HG02973 (cell line): ENCODE measurements around the gene VPS16.
"Not testable (repeated sequence)": the region's sequence is repeated elsewhere in the genome, so short reads cannot be mapped to it uniquely, and the experiment has no call there.

Source experiments
- ATAC-seq: cut with Tn5 transposase; IDR thresholded peaks from one replicate; pipeline ENCODE4 v1.9.1; 2021; ENCODE audit warnings: moderate library complexity; ENCODE audit not compliant: unreplicated experiment

Gene VPS16

DNA sequence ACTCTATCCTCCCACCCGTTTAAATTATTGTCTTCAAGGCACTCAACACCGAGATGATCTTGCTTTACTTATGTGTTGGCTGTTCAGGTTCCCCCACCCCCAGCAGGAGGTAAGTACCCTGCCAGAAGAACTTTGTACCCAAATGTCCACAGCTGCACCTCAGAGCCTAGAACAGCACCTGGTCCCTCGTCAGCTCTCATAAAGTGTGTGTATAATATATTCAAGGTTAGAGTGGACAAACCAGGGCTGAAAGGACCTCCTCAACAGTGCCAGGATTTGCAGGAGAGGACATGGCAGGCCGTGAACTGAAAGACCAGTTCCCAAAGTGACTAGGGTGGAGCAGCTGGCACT is 34.2 kb upstream of the VPS16 start:
- no peak for ATAC-seq

DNA sequence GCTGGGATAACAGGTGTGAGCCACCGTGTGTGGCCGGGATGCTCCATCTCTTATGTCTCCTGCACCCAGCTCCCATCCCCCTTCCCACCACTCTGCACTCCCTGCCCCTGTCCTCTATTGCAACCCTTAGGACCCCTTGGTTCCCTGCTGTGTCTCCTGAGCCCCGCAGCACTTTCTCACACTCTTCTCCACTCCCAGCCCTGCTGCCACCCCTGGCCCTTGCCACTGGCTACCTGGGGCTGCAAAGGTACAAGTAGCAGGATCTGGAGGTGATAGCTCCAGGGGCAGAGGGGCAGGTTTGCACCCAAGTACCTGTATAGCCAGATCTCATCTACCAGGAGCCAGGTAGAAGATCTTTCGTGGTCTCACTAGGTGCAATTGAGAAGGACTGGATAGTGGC is 33.5 kb upstream of the VPS16 start:
- ATAC-seq, result no peak

DNA sequence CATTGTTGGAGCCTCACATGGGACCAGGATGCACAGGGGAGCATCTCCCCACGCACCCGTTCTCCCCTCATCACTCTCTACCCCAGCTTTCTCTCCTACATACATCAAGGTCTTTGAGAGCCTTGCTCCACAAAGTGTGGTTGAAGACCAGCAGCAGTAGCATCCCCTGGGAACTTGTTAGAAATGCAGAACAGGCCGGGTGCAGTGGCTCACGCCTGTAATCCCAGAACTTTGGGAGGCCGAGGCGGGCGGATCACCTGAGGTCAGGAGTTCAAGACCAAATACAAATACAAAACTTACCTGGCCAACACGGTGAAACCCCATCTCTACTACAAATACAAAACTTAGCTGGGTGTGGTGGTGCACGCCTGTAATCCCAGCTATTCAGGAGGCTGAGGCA is 32.6 kb upstream of the VPS16 start:
- not testable (repeated sequence) for ATAC-seq

DNA sequence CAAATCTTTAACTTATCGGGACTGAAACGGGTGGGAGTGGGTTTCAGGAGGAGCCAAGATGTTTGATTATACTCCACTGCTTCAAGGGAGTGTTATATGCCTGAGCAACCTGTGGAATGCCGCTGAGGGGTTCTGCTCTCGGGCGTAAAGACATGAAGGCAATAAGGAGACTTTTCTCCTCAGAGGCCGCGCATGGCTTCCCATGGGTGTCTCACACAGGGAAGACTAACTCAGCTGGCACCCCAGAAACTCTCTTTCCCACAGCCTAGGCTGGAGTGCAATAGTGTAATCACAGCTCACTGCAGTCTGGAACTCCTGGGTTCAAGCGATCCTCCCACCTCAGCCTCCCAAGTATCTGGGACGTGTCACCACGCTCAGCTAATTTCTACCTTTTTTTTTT is 30.9 kb upstream of the VPS16 start:
- no peak for ATAC-seq

DNA sequence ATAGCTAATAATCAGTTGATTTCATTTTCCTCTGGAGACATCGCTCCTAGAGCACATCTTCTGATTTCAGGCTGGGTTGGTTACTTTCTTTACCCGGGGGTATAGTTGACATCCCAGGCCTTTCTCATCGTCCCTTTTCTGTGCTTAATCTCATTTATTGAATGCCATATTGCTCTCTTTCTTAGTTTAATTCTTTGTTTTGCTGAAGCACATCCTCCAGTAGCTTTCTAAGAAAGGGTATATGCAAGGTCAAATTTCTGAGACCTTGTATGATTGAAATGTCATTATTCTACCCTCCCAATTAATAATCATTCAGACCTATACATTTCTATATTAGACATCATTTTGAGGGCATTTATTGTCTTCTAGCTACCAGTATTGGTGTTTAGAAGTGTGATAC is 28.4 kb upstream of the VPS16 start:
- ATAC-seq, result no peak

DNA sequence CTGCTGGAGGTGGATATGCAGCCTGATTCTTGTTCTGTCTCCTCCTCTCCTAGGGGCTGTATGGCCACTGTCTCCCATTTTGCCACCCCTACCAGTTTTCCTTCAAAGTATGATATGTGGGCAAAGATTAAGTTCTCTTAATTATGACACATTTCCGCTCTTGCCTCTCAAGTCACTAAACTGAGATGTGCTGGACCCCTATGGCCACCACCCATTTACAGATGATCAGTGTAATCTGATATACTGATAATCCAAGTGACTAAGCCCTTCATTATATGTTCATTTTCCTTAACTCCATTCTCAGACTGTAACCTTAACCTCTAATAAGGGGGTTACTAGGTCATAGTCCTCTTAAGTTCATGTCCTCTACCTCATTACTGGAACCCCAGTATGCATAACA is 26.5 kb upstream of the VPS16 start:
- ATAC-seq, result no peak

DNA sequence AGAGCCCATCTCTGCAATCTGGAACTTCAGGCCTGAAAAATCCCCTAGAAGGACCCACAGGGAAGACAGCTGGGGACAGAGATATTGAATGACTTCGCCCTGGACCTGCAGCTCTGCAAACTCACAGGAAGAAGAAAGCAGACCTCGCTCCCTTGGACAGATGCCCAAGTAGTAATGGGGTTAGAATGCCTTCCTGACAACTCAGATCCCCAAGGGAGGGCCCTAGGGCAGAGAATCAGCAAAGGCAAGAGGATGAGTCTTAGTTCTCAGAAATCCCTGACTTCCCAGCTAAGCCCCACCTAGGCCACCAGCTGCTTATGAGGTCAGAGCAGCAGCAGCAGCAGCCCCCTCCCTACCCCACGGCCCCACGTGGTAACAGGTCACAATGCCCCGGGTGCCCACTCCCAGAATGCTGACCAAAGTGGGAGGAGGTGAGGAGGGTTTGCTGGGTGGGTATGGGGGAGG is 25.9 kb upstream of the VPS16 start, which contains the start of gene C20orf141:
C20orf141 (plus strand) TSS at position 401 of the 465 bp plus-strand sequence. CDS start 198 bp downstream, outside the sequence.
- ATAC-seq, result no peak

DNA sequence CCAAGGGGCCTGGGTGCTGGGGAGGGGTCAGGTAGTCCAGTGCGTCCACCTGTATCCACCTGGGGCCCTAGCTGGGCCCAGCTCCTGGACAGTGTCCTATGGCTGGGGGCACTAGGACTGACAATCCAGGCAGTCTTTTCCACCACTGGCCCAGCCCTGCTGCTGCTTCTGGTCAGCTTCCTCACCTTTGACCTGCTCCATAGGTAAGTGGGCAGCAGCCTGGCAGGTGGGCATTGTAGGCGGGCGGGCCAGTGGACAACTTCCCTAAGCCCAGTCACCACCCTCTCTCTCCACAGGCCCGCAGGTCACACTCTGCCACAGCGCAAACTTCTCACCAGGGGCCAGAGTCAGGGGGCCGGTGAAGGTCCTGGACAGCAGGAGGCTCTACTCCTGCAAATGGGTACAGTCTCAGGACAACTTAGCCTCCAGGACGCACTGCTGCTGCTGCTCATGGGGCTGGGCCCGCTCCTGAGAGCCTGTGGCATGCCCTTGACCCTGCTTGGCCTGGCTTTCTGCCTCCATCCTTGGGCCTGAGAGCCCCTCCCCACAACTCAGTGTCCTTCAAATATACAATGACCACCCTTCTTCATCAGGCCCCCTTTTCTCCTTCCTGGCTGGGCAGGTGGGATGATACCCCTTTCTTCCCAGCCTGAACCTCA is 25.2 kb upstream of the VPS16 start:
- no peak for ATAC-seq

DNA sequence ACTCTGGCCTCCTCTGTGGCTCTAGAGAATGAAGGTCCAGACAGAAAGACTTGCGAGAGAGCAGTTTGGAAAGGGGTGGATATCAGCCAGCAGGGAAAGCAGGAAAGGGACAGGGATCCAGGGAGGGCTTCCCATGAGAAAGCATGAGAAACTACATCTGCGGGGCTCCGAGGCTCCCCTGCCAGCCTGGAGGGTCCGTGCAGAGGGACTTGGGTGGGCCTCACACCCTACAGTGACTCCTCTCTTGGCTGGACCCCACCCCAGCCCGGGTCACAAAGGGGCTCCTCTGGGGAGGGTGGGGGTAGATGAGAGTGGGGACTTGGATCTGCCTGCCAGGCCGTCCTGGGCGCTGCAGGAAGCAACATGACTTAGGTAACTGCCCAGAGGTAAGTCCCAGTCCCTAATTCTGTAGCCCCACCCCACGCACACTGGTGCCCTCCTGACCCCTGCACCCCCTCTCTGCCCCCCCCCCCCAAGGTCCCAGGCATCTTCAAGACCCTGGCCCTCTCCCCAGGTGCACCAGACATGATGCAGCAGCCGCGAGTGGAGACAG is 24.4 kb upstream of the VPS16 start, which contains the start of gene TMEM239:
TMEM239 (plus strand) TSS at position 335 of the 553 bp plus-strand sequence; CDS start at position 526, 191 bp downstream.
- no peak for ATAC-seq

DNA sequence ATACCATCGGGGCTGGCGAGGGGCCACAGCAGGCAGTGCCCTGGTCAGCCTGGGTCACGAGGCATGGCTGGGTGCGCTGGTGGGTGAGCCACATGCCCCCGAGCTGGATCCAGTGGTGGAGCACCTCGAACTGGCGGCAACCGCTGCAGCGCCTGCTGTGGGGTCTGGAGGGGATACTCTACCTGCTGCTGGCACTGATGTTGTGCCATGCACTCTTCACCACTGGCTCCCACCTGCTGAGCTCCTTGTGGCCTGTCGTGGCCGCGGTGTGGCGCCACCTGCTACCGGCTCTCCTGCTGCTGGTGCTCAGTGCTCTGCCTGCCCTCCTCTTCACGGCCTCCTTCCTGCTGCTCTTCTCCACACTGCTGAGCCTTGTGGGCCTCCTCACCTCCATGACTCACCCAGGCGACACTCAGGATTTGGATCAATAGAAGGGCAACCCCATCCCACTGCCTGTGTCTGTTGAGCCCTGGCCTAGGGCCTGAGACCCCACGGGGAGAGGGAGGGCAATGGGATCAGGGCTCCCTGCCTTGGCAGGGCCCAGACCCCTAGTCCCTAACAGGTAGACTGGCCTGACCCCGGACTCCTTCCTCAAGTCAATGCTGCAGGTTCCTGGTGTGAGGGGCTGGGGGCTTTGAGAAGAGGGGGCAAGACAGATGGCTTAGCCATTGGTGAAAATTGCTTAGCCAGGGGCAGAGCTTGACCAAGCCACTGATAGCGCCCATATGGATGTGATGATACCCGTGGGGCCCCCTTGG is 23.8 kb upstream of the VPS16 start:
- no peak for ATAC-seq

DNA sequence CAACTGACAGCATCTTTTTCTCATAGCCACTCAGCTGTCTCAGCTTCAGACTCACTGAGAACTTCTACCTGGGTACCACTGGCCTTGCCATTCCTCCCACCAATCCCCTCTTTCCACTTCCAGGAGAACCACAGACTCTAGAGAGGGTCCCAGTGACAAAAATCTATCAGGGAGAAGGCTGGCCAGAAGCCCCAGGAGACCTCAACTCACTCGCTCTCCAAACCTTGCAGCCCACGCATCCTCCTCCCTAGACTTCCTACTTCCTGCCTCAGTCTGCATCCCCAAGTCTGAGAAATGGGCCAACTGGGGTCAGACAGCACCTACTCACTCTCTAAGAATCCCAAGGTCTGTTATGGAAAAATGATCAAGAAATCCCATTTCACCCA is 23.2 kb upstream of the VPS16 start:
- ATAC-seq, result no peak

DNA sequence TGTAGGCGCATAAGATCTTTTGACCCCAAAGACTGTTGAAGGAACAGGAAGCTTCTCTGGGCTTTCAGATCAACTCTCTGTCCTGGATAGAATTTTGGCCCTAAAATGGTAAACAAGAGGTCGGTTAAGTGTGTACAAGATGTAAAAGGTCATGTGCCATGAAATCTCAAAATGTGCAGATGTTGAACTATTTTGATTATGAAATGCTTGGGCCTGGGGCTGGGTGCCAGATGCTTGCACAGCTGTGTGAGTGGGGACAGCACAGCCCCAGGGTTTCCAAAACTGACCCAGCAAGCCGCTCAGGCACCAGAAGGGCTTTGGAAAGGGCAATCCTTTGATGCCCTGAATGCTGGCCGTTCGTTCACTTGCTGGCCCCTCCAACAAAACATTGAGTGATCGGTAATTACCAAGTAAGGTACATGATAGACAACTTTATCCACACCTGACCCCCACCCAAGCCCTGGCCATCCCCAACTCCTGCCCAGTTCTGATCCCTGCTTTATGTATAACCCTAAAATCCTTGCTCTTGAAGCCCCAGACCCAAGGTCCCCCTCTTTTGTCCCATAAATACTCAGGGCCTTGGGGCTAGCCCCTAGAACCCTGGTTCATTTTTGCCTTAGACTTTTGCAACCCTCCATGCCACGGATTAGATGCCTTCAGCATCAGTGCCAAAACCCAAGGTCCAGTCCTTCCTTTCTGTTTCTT is 22.5 kb upstream of the VPS16 start:
- no peak for ATAC-seq

DNA sequence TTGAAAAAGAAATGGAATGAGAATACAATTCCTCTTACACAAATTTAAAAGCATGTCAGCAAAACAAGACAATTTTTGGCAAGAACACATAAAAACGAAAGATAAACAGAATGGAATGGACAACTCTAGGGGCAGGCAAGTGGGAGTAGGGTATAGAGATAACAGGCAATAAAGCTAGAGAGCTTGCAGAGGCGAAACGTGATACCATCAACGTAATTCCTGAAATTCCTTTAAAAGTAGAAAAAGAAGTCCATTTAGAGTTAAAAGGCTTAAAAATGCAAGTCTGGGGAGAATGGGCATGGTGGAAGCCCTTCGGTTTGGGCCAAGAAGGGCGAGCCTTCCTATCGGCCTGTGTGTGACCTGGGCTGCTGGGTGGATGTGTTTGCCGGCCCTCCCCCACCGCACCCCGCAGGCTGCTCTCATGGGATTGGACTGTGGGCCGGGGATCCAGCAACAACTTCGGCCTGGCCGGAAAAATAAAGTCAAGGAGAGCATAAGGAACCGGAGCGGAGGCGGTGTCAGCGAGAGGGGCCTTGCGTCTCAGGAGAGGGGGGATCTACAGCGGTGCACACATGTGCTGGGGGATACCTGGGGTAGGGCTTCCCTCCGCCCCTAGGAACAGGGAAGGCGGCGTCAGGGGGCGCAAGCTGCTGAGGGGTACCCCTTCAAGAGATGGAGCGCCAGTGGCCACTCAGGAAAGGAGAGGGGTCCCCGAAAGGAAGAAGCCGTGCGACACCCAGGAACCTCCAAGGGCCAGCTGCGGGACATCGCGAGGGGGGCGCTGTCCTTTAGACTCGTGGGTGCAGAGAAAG is 20.3 kb upstream of the VPS16 start:
- ATAC-seq, result no peak

DNA sequence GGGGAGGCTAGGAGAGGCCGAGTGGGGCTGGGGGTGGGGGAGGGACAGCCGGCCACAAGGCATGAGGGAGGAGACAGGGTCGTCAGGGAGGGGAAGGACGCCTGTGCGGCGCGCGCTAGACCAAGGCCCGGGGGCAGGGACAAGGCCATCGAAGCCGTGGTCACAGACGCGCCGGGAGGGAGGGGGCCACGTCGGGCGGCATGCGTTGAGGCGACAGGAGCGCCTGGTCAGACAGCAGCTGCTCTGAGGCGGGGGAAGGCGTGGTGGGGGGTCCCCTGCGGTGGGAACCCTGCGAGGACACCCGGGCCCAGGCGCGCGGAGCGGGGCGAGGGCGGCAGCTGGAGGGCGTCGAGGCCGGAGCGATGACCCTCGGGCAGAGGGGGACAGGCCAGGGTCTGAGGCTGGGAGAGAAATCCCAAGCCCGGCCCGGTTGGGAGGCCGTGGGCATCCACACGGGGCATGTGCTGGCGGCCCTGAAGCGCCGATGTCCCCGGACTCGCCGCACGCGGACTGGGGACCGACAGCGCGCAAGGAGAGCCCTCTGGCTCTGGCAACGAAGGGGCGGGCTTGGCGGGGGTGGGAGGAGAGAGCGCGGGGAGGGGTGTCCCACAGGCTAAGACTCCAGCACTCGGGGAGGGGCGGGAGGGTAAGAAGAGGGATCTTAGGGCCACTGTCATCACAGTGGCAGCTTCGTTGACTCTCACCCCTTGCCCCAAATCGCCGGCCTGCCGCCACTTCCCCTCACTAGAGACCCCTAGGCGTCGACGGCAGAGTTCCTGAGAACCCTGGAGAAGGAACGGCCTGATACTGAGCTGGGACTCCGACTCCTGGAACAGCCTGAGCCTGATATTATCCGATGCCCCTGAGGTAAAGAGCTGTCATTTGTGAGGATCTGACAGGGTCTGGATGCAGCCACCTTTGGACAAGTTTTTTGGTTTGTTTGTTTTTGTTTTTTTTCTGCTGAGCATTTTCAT is 19.4 kb upstream of the VPS16 start:
- no peak for ATAC-seq

DNA sequence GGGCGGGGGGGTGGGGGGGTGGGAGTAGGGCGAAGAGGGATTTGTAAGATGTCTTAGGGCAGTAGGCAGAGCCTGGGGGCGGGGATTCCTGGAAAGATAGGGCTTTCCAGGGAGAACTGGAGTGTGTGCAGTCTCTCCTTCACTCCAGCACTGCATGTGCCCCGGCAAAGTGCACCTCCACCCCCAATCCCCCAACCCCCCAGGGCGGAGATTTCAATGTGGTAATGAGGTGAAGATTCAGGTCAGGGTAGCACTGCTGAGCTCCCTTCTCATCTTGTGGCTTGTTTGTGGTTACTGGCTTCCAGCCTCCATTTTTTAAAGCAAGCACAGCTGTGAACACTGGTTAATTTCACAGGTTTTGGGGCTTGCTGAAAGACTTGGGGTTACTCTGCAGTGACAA is 18.5 kb upstream of the VPS16 start:
- ATAC-seq, result no peak

DNA sequence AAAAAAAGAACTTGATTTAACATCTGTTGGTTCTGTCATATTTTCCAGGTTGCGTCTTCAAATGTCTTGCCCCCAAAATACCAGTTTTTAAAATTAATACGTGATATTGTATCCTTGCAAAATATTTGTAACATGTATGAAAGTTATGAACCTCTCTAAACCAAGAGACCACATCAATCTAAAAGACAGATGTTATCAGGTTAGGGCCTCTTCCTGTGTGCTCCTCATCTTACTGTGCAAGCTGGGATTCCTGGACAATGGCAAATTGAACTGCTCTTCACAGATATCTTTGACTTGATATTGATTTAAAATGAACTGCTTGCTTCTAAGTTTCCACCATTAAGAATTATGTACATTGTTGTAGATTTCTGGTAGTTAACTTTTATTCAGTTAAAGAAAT is 14.8 kb upstream of the VPS16 start:
- ATAC-seq, result no peak

DNA sequence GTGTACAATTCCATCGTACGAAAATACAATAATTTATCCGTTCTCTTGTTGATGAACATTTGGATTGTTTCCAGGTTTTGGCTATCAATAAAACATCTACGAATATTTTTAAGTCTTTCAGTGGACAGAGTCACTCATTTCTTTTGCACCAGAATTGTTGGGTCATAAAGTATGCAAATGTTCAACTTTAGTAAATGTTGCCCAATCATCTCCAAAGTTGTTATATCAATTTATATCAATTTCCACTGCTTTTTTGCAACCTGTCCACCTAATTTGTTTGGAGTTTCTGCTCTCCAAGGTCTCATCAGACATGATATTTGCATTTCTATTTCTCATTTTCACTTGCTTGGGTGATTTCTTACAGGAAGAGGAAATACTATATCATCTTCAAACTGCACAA is 13.9 kb upstream of the VPS16 start:
- no peak for ATAC-seq

DNA sequence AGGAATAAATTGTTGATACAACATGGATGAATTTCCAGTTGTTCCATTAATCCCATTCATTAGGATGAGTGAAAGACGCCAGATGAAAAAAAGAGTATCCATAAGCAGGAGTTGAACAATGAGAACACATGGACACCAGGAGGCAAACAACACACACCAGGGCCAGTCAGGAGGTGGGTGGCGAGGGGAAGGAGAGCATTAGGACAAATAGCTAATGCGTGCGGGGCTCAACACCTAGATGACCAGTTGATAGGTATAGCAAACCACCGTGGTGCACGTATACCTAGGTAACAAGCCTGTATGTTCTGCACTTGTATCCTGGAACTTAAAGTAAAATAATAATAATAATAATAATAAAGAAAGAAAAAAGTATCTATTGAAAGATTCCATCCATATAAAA is 11.2 kb upstream of the VPS16 start:
- no peak for ATAC-seq

DNA sequence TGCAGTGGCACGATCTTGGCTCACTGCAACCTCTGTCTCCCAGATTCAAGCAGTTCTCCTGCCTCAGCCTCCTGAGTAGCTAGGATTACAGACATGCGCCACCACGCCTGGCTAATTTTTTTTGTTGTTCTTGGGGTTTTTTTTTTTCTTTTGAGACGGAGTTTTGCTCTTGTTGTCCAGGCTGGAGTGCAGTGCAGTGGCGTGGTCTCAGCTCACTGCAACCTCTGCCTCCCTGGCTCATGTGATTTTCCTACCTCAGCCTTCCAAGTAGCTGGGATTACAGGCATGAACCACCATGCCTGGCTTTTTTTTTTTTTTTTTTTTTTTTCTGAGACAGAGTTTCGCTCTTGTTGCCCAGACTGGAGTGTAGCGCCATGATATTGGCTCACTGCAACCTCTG is 9.3 kb upstream of the VPS16 start:
- ATAC-seq, result not testable (repeated sequence)

DNA sequence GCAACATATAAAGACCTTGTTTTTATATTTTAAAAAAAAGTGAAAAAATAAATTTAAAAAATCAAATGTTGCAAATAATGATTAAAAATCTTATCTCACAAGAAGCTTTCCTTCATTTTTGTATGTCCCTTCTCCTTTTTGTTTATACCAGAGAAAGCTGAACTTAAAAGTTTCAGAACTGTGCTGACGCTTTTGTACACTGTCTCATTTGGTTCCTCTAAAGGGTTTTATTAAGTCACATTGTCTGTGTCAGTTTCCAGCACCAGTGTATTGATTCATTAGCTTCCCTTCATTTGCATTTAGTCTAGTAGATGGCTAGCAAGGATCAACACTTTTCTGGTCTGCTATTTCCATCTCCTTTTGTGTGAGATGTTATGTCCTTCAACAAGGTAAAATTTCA is 6.8 kb upstream of the VPS16 start:
- no peak for ATAC-seq
